Mucosa of rectum (tissue), 2 donors: ENCODE results near the gene PTH.

Source experiments
- H3K27ac ChIP-seq, 2 donors: one replicate each; pipeline ENCODE4 v1.7.0; 2013; ENCODE audit warnings: inconsistent platforms in 2 of 2, low read depth in 2 of 2, low read length in 2 of 2
- H3K27me3 ChIP-seq, 2 donors: one replicate each; pipeline ENCODE4 v1.7.0; 2013; ENCODE audit warnings: low read length in 2 of 2; ENCODE audit not compliant: control insufficient read depth in 2 of 2, insufficient read depth in 2 of 2
- H3K36me3 ChIP-seq, 2 donors: one replicate each; pipeline ENCODE4 v1.7.0; 2013; ENCODE audit warnings: low read length in 2 of 2; ENCODE audit not compliant: control insufficient read depth in 2 of 2, insufficient read depth in 2 of 2
- H3K4me1 ChIP-seq, 2 donors: one replicate each; pipeline ENCODE4 v1.7.0; 2013; ENCODE audit warnings: low read length in 2 of 2, mild to moderate bottlenecking in 1 of 2; ENCODE audit not compliant: control insufficient read depth in 2 of 2, insufficient read depth in 2 of 2
- H3K4me3 ChIP-seq, 2 donors: one replicate each; pipeline ENCODE4 v1.7.0; 2013; ENCODE audit warnings: low read length in 2 of 2
- H3K9ac ChIP-seq, 2 donors: one replicate each; pipeline ENCODE4 v1.7.0; 2013; ENCODE audit warnings: low read length in 2 of 2, low read depth in 1 of 2, mild to moderate bottlenecking in 1 of 2
- H3K9me3 ChIP-seq, 2 donors: one replicate each; pipeline ENCODE4 v1.7.0; 2013; ENCODE audit warnings: low read length in 2 of 2; ENCODE audit not compliant: control insufficient read depth in 2 of 2
- donor health status: healthy.
- donor health status: Normal muscosa, but diverticular disease.

Gene PTH

DNA sequence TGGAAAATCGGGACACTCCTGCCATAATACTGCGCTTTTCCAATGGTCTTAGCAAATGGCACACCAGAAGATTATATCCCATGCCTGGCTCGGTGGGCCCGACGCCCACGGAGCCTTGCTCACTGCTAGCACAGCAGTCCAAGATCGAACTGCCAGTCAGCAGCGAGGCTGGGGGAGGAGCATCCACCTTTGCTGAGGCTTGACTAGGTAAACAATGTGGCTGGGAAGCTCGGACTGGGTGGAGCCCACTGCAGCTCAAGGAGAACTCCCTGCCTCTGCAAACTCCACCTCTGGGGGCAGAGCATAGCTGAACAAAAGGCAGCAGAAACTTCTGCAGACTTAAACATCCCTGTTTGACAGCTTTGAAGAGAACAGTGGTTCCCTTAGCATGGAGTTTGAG, 15.6 kb downstream of the PTH start:
- Histone ChIP-seq H3K27ac (no peak overlapping the region), H3K4me1 (no peaks in the 10 kb centered on the region), H3K4me3 (no peak overlapping the region), H3K9ac (no peak overlapping the region), H3K36me3 (no peaks in the 10 kb centered on the region), H3K27me3 (no peaks in the 10 kb centered on the region), H3K9me3 (no peaks in the 10 kb centered on the region)

DNA sequence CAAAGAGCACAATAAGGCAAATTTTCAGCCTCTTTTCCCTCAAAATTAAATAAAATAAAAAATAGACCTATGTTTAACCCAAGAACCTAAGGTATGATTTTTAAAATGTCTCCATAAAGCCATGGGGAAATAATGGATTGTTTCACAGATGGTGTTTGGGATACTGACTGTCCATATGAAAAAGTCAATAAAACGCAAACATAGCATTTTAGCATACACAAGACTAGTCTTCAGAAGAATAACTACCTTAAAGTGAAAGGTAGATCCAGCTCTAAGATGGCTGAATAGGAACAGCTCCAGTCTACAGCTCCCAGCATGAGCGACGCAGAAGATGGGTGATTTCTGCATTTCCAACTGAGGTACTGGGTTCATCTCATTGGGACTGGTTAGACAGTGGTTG, 16.1 kb downstream of the PTH start:
- Histone ChIP-seq H3K4me3 (no peak overlapping the region), H3K4me1 (no peaks in the 10 kb centered on the region), H3K27me3 (no peaks in the 10 kb centered on the region), H3K9ac (no peak overlapping the region), H3K27ac (no peak overlapping the region), H3K36me3 (no peaks in the 10 kb centered on the region), H3K9me3 (no peaks in the 10 kb centered on the region)

DNA sequence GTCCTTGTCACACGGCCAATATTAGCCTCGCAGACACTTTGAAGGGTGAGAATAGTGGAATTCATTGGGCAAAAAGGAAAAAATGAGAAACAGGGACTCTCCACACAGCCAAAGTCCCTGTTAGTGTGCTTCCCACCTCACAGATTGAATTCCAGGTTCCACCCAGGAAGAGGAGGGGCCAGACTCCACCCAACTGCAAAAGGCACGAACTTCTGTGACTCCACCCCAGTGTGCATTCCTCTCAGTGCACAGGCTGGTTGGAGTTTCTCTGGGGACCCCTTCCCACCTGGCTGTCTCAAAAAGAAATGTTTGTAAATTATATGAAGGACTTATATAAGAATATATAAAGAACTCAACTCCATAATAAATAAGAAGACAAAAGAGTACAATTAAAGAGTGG, 20.7 kb downstream of the PTH start:
- H3K4me3 ChIP-seq, result no peak overlapping the region
- no peak overlapping the region for H3K27ac ChIP-seq
- no peaks in the 10 kb centered on the region for H3K9me3 ChIP-seq
- no peaks in the 10 kb centered on the region for H3K36me3 ChIP-seq
- H3K4me1 ChIP-seq, result no peaks in the 10 kb centered on the region
- no peaks in the 10 kb centered on the region for H3K27me3 ChIP-seq
- H3K9ac ChIP-seq, result no peak overlapping the region

- Histone ChIP-seq H3K27ac (no peak overlapping the region), H3K9ac (no peak overlapping the region), H3K4me1 (no peaks in the 10 kb centered on the region), H3K4me3 (no peak overlapping the region), H3K36me3 (no peaks in the 10 kb centered on the region), H3K27me3 (no peaks in the 10 kb centered on the region), H3K9me3 (no peaks in the 10 kb centered on the region)
These were observed 22.6 kb downstream of the PTH start for GRCh38 chr11:13473013-13473722.

DNA sequence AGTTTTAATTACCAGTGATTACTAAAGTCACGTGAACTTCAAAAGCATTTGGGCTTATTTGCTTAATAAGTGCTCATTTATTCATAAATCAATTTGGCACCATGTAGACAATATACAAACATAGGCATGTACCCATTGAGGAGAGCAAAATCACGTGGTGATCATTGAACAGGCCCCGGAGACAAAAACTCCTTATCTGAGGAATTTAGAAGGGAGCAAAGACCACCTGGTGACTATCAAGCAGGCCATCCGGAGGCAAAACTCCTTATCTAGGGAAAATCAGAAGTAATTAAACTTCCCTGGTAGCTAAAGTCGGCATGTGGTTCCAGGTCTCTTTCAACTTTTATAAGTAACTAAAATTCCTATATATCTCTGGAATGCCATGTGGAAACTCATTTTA, 27.0 kb downstream of the PTH start:
- H3K27ac ChIP-seq, result no peak overlapping the region
- peaks cover 0 to 2% of the 10 kb centered on the region in 2 donors for H3K27me3 ChIP-seq
- peaks cover 3 to 5% of the 10 kb centered on the region in 2 donors for H3K4me1 ChIP-seq
- no peaks in the 10 kb centered on the region for H3K36me3 ChIP-seq
- H3K4me3 ChIP-seq, result no peak overlapping the region
- H3K9me3 ChIP-seq, result no peaks in the 10 kb centered on the region
- H3K9ac ChIP-seq, result no peak overlapping the region

DNA sequence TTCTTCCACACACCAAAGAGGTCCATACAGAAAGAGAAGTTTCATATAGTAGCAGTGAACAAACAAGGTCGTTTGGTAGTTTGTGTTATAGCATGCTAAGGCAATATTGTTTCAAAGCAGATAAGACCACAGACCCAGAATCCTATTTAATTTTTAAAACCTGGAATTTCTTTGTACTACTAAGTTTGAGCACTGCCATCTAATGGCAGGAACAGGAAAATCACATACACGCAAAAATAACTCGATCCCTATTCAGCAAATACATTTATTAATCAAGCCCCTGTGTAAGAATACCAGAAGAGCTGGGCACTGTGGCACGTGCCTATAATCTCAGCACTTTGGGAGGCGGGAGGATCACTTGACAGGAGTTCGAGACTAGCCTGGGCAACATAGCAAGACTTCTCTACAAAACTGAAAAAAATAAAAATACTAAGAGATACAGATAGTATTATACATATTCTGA, 29.9 kb downstream of the PTH start:
- H3K4me3 ChIP-seq, result no peak overlapping the region
- no peak overlapping the region for H3K27ac ChIP-seq
- no peak overlapping the region for H3K9ac ChIP-seq

GRCh38 chr11:13463779-13464290, 32.0 kb downstream of the PTH start:
- Histone ChIP-seq H3K27me3 (peaks cover 0 to 2% of the 10 kb centered on the region in 2 donors), H3K4me3 (peak overlapping the region; percentile 95 to 97), H3K9me3 (no peaks in the 10 kb centered on the region), H3K36me3 (no peaks in the 10 kb centered on the region), H3K27ac (peak overlapping the region; percentile 95 to 96), H3K9ac (peak overlapping the region; percentile 93 to 95), H3K4me1 (peaks cover 13 to 16% of the 10 kb centered on the region in 2 donors)

More for the DNA sequence above, 29.9 kb downstream of the PTH start:
- H3K27me3 ChIP-seq, result peaks cover 0 to 2% of the 10 kb centered on the region in 2 donors
- no peaks in the 10 kb centered on the region for H3K9me3 ChIP-seq
- H3K4me1 ChIP-seq, result peaks cover 13 to 16% of the 10 kb centered on the region in 2 donors
- H3K36me3 ChIP-seq, result no peaks in the 10 kb centered on the region

DNA sequence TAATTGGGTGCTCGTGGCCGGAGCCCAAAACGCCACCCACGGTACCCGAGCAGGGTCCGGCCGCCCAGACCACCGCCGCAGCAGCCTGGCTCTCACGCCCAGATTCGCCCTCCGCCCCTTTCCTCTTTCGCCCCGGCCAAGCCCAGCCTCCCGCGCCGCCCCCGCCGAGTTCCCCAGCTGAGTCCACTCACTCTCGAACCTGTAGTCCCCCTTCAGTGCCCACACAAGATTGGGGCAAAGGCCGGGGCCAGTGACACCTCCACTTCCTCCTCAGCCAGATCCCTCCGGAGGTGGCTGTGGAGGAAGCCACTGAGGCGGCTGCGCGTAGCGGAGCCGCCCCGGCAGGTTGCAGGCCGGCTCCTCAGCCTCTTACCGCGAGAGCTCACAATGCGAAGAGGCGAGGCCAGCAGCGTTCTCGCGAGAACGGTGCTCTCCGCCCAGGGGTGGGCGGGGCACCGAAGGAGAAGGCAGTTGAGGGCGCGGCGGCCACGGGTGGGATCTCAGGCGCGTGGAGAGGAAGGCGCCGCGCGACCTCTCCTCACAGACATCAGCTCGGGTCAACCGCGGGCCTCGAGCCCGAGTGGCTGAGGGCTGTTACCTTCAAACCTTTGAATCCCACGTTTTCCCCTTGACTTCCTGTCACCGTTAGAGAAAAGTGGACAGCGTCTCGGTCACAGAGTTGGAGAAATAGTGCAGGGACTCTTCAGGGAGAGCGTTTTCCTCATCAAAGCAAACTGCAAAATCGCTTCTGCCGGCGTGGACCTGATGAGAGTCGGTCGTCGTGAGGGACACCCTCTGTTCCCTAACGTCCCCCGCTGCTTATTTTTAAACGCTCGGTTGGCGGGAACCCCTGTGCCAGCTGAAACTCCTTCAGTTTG, 32.7 kb downstream of the PTH start, which contains the start of gene BTBD10:
BTBD10 (minus strand) TSS at position 322 of the 878 bp plus-strand sequence. CDS start 18,098 bp downstream, outside the sequence.
- Histone ChIP-seq H3K9me3 (no peaks in the 10 kb centered on the region), H3K9ac (peak within 1 kb of the TSS; percentile 93 to 95), H3K27me3 (peaks cover 0 to 2% of the 10 kb centered on the region in 2 donors), H3K36me3 (no peaks in the 10 kb centered on the region), H3K4me1 (peaks cover 13 to 16% of the 10 kb centered on the region in 2 donors), H3K4me3 (peak within 1 kb of the TSS; percentile 95 to 97), H3K27ac (peak within 1 kb of the TSS; percentile 95 to 96)

- Histone ChIP-seq H3K36me3 (no peaks in the 10 kb centered on the region), H3K9ac (peak overlapping the region; percentile 93 to 95), H3K4me3 (peak overlapping the region; percentile 95 to 97), H3K27me3 (no peaks in the 10 kb centered on the region), H3K9me3 (no peaks in the 10 kb centered on the region), H3K4me1 (peaks cover 13 to 16% of the 10 kb centered on the region in 2 donors), H3K27ac (peak overlapping the region; percentile 95 to 96)
These were observed 33.4 kb downstream of the PTH start for GRCh38 chr11:13462311-13462900.
